Measurements from ENCODE around the gene DCLK3.

GRCh38 chr3:36751326-36751725 lies 13.0 kb downstream of the DCLK3 start:
- TF ChIP-seq GABPA (IDR thresholded peaks at IDR 0.05; ENCODE audit: low read depth) (no peak), CTCF (IDR thresholded peaks at IDR 0.05; ENCODE audit: insufficient read depth, low read length) (no peak)
